ENCODE results near the gene COG5.

COG5 gene

GRCh38 chr7:107579885-107580715, 16.4 kb upstream of the COG5 start, which contains the start of gene BCAP29:
BCAP29 (plus strand) TSS chr7:107580246; CDS start chr7:107580773, 527 bp downstream.
- DNase-seq (ENCODE audit: low spot score), result peak; percentile 89

GRCh38 chr7:107579554-107579884, 15.8 kb upstream of the COG5 start:
- no peak for DNase-seq (ENCODE audit: low spot score)
- no peak for TF ChIP-seq CTCF (IDR thresholded peaks at IDR 0.05; ENCODE audit: extremely low read depth, missing control alignments)

More at GRCh38 chr7:107579885-107580715, 16.4 kb upstream of the COG5 start, which contains the start of gene BCAP29:
- no peak for TF ChIP-seq CTCF (IDR thresholded peaks at IDR 0.05; ENCODE audit: extremely low read depth, missing control alignments)

- DNase-seq (ENCODE audit: low spot score), result no peak
- TF ChIP-seq CTCF (IDR thresholded peaks at IDR 0.05; ENCODE audit: extremely low read depth, missing control alignments), result no peak
Measured at GRCh38 chr7:107573537-107573936, 9.8 kb upstream of the COG5 start.

GRCh38 chr7:107570298-107570697, 6.6 kb upstream of the COG5 start:
- DNase-seq (ENCODE audit: low spot score), result no peak
- TF ChIP-seq CTCF (IDR thresholded peaks at IDR 0.05; ENCODE audit: extremely low read depth, missing control alignments), result no peak

GRCh38 chr7:107564553-107565298, 1.0 kb upstream of the COG5 start:
- no peak for DNase-seq (ENCODE audit: low spot score)
- TF ChIP-seq CTCF (IDR thresholded peaks at IDR 0.05; ENCODE audit: extremely low read depth, missing control alignments), result no peak

GRCh38 chr7:107563081-107563774, 492 bp downstream of the COG5 start:
- no peak for DNase-seq (ENCODE audit: low spot score)
- TF ChIP-seq CTCF (IDR thresholded peaks at IDR 0.05; ENCODE audit: extremely low read depth, missing control alignments), result no peak
